ENCODE measurements around the gene SPTLC3. TPM values are rescaled to one million over a fixed set of nuclear protein-coding genes. Genes with fewer than 3 reads are reported as not detected.

Gene SPTLC3
- total and polyA plus RNA-seq, 9 donors, result 2.1 to 10.5 (median 8.8) TPM

- Histone ChIP-seq H3K36me3 (no peaks in the 10 kb centered on the region), H3K27ac (no peak overlapping the region), H3K9me3 (no peaks in the 10 kb centered on the region), H3K4me1 (ENCODE audit: insufficient read depth) (no peaks in the 10 kb centered on the region), H3K27me3 (no peaks in the 10 kb centered on the region), H3K4me3 (no peak overlapping the region)
- TF ChIP-seq POLR2A (IDR thresholded peaks at IDR 0.05) (no peak), CTCF (IDR thresholded peaks at IDR 0.05) (no peak), EP300 (IDR thresholded peaks at IDR 0.05) (no peak)
- no peak for DNase-seq
- 54 to 65% (median 54%) methylated on average over 6 of the region's 6 CpGs for WGBS, 3 donors
- intact Hi-C loops (cut with DNase I), result no loop called here
Observed at GRCh38 chr20:13202565-13202964, 193.8 kb downstream of the SPTLC3 start.

- intact Hi-C loops (cut with DNase I), result no loop called here
- Histone ChIP-seq H3K4me3 (no peak overlapping the region), H3K36me3 (no peaks in the 10 kb centered on the region), H3K27me3 (no peaks in the 10 kb centered on the region), H3K4me1 (ENCODE audit: insufficient read depth) (no peaks in the 10 kb centered on the region), H3K27ac (no peak overlapping the region), H3K9me3 (no peaks in the 10 kb centered on the region)
- no peak for DNase-seq
- no peak for TF ChIP-seq CTCF (IDR thresholded peaks at IDR 0.05)
- TF ChIP-seq POLR2A (IDR thresholded peaks at IDR 0.05), result no peak
- TF ChIP-seq EP300 (IDR thresholded peaks at IDR 0.05), result no peak
- 76 to 83% (median 79%) methylated on average over 4 of the region's 4 CpGs for WGBS, 3 donors
Observed at GRCh38 chr20:13205425-13205824, 196.7 kb downstream of the SPTLC3 start.

- WGBS, 3 donors, result 80 to 87% (median 81%) methylated on average over 5 of the region's 5 CpGs
- Histone ChIP-seq H3K27me3 (no peaks in the 10 kb centered on the region), H3K27ac (no peak overlapping the region), H3K9me3 (no peaks in the 10 kb centered on the region), H3K36me3 (no peaks in the 10 kb centered on the region), H3K4me1 (ENCODE audit: insufficient read depth) (no peaks in the 10 kb centered on the region), H3K4me3 (no peak overlapping the region)
- no peak for DNase-seq
- TF ChIP-seq EP300 (IDR thresholded peaks at IDR 0.05) (no peak), CTCF (IDR thresholded peaks at IDR 0.05) (no peak), POLR2A (IDR thresholded peaks at IDR 0.05) (no peak)
- intact Hi-C loops (cut with DNase I), result no loop called here
Observed at GRCh38 chr20:13205848-13206434, 197.2 kb downstream of the SPTLC3 start.

- Histone ChIP-seq H3K36me3 (no peaks in the 10 kb centered on the region), H3K27me3 (no peaks in the 10 kb centered on the region), H3K4me1 (ENCODE audit: insufficient read depth) (no peaks in the 10 kb centered on the region), H3K27ac (no peak overlapping the region), H3K4me3 (no peak overlapping the region), H3K9me3 (no peaks in the 10 kb centered on the region)
- WGBS, 3 donors, result 94 to 96% (median 94%) methylated on average over 2 of the region's 2 CpGs
- no peak for DNase-seq
- intact Hi-C loops (cut with DNase I), result no loop called here
- TF ChIP-seq POLR2A (IDR thresholded peaks at IDR 0.05) (no peak), CTCF (IDR thresholded peaks at IDR 0.05) (no peak), EP300 (IDR thresholded peaks at IDR 0.05) (no peak)
Observed at GRCh38 chr20:13207016-13207415, 198.2 kb downstream of the SPTLC3 start.
